ENCODE data around the gene CCDC184. TPM values are rescaled to one million over a fixed set of nuclear protein-coding genes. Genes with fewer than 3 reads are reported as not detected.

Gene CCDC184
- polyA plus RNA-seq, 1 donor (not counting 4 experiments of a cell fraction or from before 2014, with no cell fraction given): 0.21 TPM

DNA sequence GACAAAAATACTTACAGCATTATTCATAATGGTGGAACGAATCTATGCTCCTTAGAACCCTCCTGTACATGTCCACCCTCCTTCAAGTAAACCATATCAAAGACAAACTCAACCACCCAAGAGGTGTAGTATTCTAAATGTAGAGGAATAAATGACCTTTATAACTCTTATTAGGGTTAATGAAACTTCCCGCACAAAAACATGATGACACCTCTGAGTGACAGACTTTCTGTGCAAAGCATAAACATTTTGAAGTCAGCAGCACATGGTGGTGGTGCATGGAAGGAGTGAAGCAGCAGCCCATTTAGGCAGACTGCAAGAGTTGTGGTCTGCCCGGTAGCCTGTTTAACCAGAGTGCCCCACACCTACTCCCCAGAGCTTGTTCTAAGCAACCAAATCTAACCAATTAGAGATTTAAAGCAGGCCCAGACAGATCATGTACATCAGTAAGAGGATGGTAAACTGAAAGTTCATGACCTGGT lies 25.5 kb upstream of the CCDC184 start:
- Histone ChIP-seq H3K4me1 (ENCODE audit: control insufficient read depth, extremely low read depth, insufficient read depth, low read length) (peaks cover 13% of the 10 kb centered on the region), H3K9ac (ENCODE audit: control insufficient read depth, extremely low read depth, insufficient read depth, low read length) (peak overlapping the region; percentile 84), H3K9me3 (ENCODE audit: control insufficient read depth, low read depth, low read length) (no peaks in the 10 kb centered on the region), H3K4me3 (ENCODE audit: control insufficient read depth in 2 of 3, extremely low read depth in 1 of 3, insufficient read depth in 2 of 3, low read depth in 1 of 3, low read length in 3 of 3) (peak overlapping the region in 2 of 3 experiments; percentile 98 to 99), H3K9me1 (ENCODE audit: control insufficient read depth, extremely low read depth, insufficient read depth, low read length) (no peaks in the 10 kb centered on the region), H3K4me2 (ENCODE audit: control insufficient read depth, extremely low read depth, insufficient read depth, low read depth, low read length) (peak overlapping the region; percentile 98), H3K79me2 (ENCODE audit: control insufficient read depth, insufficient read depth, low read length) (peaks cover 9% of the 10 kb centered on the region), H3K36me3 (ENCODE audit: control insufficient read depth in 2 of 2, extremely low read depth in 1 of 2, insufficient read depth in 2 of 2, low read length in 2 of 2) (peaks cover 0 to 4% of the 10 kb centered on the region in 2 experiments), H2AFZ (ENCODE audit: control insufficient read depth, low read length) (peak overlapping the region; percentile 98), H3K27me3 (ENCODE audit: control insufficient read depth, extremely low read depth, insufficient read depth, low read length) (no peaks in the 10 kb centered on the region), H3K27ac (ENCODE audit: control insufficient read depth, insufficient read depth, low read length) (peak overlapping the region; percentile 78), H4K20me1 (ENCODE audit: control insufficient read depth, extremely low read depth, insufficient read depth, low read length) (no peaks in the 10 kb centered on the region)
- DNase-seq (ENCODE audit: low read depth, low spot score) (no peak), FAIRE-seq (no peak)
- dilution Hi-C loops (cut with MboI; ENCODE audit: extremely low pct_ligation_motif_present, low sequenced_read_pairs): no loop called here
- TF ChIP-seq EZH2 (IDR thresholded peaks at IDR 0.05; ENCODE audit: low read length): no peak
- TF ChIP-seq, protein P1, sequence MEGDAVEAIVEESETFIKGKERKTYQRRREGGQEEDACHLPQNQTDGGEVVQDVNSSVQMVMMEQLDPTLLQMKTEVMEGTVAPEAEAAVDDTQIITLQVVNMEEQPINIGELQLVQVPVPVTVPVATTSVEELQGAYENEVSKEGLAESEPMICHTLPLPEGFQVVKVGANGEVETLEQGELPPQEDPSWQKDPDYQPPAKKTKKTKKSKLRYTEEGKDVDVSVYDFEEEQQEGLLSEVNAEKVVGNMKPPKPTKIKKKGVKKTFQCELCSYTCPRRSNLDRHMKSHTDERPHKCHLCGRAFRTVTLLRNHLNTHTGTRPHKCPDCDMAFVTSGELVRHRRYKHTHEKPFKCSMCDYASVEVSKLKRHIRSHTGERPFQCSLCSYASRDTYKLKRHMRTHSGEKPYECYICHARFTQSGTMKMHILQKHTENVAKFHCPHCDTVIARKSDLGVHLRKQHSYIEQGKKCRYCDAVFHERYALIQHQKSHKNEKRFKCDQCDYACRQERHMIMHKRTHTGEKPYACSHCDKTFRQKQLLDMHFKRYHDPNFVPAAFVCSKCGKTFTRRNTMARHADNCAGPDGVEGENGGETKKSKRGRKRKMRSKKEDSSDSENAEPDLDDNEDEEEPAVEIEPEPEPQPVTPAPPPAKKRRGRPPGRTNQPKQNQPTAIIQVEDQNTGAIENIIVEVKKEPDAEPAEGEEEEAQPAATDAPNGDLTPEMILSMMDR (optimal IDR thresholded peaks at IDR 0.05 in 1 of 3, IDR thresholded peaks at IDR 0.05 in 1 of 3, conservative IDR thresholded peaks at IDR 0.05 in 1 of 3; ENCODE audit: extremely low read depth in 1 of 3, insufficient read depth in 2 of 3, low read length in 3 of 3): no peak

DNA sequence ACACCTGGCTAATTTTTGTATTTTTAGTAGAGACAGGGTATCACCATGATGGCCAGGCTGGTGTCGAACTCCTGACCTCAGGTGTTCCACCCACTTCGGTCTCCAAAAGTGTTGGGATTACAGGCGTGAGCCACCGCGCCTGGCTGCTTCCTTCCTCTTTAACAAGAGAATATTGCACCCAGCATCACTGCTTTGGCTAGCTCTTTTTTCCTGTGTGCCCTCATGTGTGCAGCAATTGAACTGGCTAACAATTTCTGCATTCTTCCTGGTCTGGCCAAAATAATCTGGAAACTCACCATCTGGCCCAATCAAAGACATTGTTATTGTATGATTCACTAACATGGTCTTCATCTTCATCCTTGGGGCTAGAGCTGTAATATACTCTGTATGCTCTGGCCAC lies 23.4 kb upstream of the CCDC184 start:
- dilution Hi-C loops (cut with MboI; ENCODE audit: extremely low pct_ligation_motif_present, low sequenced_read_pairs): no loop called here
- Histone ChIP-seq H3K4me2 (ENCODE audit: control insufficient read depth, extremely low read depth, insufficient read depth, low read depth, low read length) (no peak overlapping the region), H4K20me1 (ENCODE audit: control insufficient read depth, extremely low read depth, insufficient read depth, low read length) (no peaks in the 10 kb centered on the region), H3K27ac (ENCODE audit: control insufficient read depth, insufficient read depth, low read length) (no peak overlapping the region), H3K9me1 (ENCODE audit: control insufficient read depth, extremely low read depth, insufficient read depth, low read length) (no peaks in the 10 kb centered on the region), H3K36me3 (ENCODE audit: control insufficient read depth in 2 of 2, extremely low read depth in 1 of 2, insufficient read depth in 2 of 2, low read length in 2 of 2) (no peaks in the 10 kb centered on the region), H3K79me2 (ENCODE audit: control insufficient read depth, insufficient read depth, low read length) (peaks cover 9% of the 10 kb centered on the region), H3K9ac (ENCODE audit: control insufficient read depth, extremely low read depth, insufficient read depth, low read length) (no peak overlapping the region), H3K4me3 (ENCODE audit: control insufficient read depth in 2 of 3, extremely low read depth in 1 of 3, insufficient read depth in 2 of 3, low read depth in 1 of 3, low read length in 3 of 3) (no peak overlapping the region), H3K9me3 (ENCODE audit: control insufficient read depth, low read depth, low read length) (no peaks in the 10 kb centered on the region), H3K27me3 (ENCODE audit: control insufficient read depth, extremely low read depth, insufficient read depth, low read length) (no peaks in the 10 kb centered on the region), H3K4me1 (ENCODE audit: control insufficient read depth, extremely low read depth, insufficient read depth, low read length) (peaks cover 13% of the 10 kb centered on the region), H2AFZ (ENCODE audit: control insufficient read depth, low read length) (no peak overlapping the region)
- TF ChIP-seq, protein P1 (optimal IDR thresholded peaks at IDR 0.05 in 1 of 3, IDR thresholded peaks at IDR 0.05 in 1 of 3, conservative IDR thresholded peaks at IDR 0.05 in 1 of 3; ENCODE audit: extremely low read depth in 1 of 3, insufficient read depth in 2 of 3, low read length in 3 of 3): no peak
- TF ChIP-seq EZH2 (IDR thresholded peaks at IDR 0.05; ENCODE audit: low read length): no peak
- DNase-seq (ENCODE audit: low read depth, low spot score) (no peak), FAIRE-seq (no peak)
